Measurements from ENCODE around the gene P2RY6.

P2RY6 gene

DNA sequence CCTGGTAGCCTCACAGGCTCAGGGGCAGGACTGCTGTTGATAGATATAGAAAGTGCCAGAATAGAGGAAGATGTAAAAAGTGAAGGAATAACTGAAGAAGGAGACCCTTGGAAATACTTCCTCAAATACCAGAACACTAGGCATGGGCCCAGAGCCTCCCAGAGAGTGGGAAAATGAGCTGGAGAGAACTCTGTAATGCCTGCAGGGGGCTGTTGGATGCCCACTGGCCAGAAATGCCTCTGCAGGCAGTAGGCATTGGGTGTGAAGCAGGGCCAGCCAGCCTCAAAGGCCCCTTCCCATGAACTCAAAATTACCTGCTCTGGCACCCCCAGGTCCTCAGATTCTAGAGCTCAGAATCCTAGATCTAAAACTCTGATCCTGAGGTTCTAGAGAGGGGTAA is 38.9 kb upstream of the P2RY6 start:
- H3K27me3 ChIP-seq (replicated peaks): no peaks in the 10 kb centered on the region
- in situ Hi-C loops (cut with HindIII; ENCODE audit: low pct_ligation_motif_present, low sequenced_read_pairs): no loop called here
- H3K4me3 ChIP-seq (ENCODE audit: low read depth, low read length): no peak overlapping the region
- no peak overlapping the region for H3K27ac ChIP-seq
- TF ChIP-seq, protein P1, sequence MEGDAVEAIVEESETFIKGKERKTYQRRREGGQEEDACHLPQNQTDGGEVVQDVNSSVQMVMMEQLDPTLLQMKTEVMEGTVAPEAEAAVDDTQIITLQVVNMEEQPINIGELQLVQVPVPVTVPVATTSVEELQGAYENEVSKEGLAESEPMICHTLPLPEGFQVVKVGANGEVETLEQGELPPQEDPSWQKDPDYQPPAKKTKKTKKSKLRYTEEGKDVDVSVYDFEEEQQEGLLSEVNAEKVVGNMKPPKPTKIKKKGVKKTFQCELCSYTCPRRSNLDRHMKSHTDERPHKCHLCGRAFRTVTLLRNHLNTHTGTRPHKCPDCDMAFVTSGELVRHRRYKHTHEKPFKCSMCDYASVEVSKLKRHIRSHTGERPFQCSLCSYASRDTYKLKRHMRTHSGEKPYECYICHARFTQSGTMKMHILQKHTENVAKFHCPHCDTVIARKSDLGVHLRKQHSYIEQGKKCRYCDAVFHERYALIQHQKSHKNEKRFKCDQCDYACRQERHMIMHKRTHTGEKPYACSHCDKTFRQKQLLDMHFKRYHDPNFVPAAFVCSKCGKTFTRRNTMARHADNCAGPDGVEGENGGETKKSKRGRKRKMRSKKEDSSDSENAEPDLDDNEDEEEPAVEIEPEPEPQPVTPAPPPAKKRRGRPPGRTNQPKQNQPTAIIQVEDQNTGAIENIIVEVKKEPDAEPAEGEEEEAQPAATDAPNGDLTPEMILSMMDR (IDR thresholded peaks at IDR 0.05; ENCODE audit: low read depth, low read length, missing control alignments): no peak
- no peaks in the 10 kb centered on the region for H3K36me3 ChIP-seq (replicated peaks)
- DNase-seq: no peak

DNA sequence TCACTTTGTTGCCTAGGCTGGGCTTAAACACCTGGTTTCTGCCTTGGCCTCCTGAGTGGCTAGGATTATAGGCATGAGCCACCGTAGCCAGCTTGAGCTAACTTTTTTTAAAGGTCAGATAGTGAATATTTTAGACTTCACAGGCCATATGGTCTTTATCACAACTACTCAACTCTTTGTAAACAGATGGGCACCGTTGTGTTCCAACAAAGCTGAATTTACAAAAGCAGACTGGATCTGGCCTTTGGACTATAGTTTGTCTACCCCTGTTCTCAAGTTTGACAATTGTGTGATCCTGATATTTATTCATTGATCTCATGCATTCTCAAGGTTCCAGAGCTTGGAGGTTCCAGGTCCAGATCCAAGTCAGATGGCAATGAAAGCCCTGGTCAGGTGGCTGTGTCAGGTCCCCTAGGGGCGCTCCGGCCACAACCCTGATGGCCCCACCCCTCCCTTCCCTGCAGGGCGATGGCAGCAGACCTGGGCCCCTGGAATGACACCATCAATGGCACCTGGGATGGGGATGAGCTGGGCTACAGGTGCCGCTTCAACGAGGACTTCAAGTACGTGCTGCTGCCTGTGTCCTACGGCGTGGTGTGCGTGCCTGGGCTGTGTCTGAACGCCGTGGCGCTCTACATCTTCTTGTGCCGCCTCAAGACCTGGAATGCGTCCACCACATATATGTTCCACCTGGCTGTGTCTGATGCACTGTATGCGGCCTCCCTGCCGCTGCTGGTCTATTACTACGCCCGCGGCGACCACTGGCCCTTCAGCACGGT is 38.3 kb upstream of the P2RY6 start:
- Histone ChIP-seq H3K4me3 (ENCODE audit: low read depth, low read length) (no peak overlapping the region), H3K27ac (no peak overlapping the region), H3K36me3 (replicated peaks) (no peaks in the 10 kb centered on the region), H3K27me3 (replicated peaks) (no peaks in the 10 kb centered on the region)
- DNase-seq: no peak
- TF ChIP-seq, protein P1 (IDR thresholded peaks at IDR 0.05; ENCODE audit: low read depth, low read length, missing control alignments): no peak
- in situ Hi-C loops (cut with HindIII; ENCODE audit: low pct_ligation_motif_present, low sequenced_read_pairs): no loop called here

DNA sequence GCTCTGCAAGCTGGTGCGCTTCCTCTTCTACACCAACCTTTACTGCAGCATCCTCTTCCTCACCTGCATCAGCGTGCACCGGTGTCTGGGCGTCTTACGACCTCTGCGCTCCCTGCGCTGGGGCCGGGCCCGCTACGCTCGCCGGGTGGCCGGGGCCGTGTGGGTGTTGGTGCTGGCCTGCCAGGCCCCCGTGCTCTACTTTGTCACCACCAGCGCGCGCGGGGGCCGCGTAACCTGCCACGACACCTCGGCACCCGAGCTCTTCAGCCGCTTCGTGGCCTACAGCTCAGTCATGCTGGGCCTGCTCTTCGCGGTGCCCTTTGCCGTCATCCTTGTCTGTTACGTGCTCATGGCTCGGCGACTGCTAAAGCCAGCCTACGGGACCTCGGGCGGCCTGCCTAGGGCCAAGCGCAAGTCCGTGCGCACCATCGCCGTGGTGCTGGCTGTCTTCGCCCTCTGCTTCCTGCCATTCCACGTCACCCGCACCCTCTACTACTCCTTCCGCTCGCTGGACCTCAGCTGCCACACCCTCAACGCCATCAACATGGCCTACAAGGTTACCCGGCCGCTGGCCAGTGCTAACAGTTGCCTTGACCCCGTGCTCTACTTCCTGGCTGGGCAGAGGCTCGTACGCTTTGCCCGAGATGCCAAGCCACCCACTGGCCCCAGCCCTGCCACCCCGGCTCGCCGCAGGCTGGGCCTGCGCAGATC is 37.5 kb upstream of the P2RY6 start:
- in situ Hi-C loops (cut with HindIII; ENCODE audit: low pct_ligation_motif_present, low sequenced_read_pairs): no loop called here
- no peak overlapping the region for H3K27ac ChIP-seq
- H3K27me3 ChIP-seq (replicated peaks): no peaks in the 10 kb centered on the region
- no peak for DNase-seq
- no peak overlapping the region for H3K4me3 ChIP-seq (ENCODE audit: low read depth, low read length)
- no peaks in the 10 kb centered on the region for H3K36me3 ChIP-seq (replicated peaks)
- TF ChIP-seq, protein P1 (IDR thresholded peaks at IDR 0.05; ENCODE audit: low read depth, low read length, missing control alignments): no peak

DNA sequence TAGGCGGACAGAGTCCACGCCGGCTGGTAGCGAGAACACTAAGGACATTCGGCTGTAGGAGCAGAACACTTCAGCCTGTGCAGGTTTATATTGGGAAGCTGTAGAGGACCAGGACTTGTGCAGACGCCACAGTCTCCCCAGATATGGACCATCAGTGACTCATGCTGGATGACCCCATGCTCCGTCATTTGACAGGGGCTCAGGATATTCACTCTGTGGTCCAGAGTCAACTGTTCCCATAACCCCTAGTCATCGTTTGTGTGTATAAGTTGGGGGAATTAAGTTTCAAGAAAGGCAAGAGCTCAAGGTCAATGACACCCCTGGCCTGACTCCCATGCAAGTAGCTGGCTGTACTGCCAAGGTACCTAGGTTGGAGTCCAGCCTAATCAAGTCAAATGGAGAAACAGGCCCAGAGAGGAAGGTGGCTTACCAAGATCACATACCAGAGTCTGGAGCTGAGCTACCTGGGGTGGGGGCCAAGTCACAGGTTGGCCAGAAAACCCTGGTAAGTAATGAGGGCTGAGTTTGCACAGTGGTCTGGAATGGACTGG is 36.8 kb upstream of the P2RY6 start:
- DNase-seq: no peak
- no peaks in the 10 kb centered on the region for H3K36me3 ChIP-seq (replicated peaks)
- in situ Hi-C loops (cut with HindIII; ENCODE audit: low pct_ligation_motif_present, low sequenced_read_pairs): no loop called here
- TF ChIP-seq, protein P1 (IDR thresholded peaks at IDR 0.05; ENCODE audit: low read depth, low read length, missing control alignments): no peak
- H3K27me3 ChIP-seq (replicated peaks): no peaks in the 10 kb centered on the region
- H3K4me3 ChIP-seq (ENCODE audit: low read depth, low read length): no peak overlapping the region
- no peak overlapping the region for H3K27ac ChIP-seq

DNA sequence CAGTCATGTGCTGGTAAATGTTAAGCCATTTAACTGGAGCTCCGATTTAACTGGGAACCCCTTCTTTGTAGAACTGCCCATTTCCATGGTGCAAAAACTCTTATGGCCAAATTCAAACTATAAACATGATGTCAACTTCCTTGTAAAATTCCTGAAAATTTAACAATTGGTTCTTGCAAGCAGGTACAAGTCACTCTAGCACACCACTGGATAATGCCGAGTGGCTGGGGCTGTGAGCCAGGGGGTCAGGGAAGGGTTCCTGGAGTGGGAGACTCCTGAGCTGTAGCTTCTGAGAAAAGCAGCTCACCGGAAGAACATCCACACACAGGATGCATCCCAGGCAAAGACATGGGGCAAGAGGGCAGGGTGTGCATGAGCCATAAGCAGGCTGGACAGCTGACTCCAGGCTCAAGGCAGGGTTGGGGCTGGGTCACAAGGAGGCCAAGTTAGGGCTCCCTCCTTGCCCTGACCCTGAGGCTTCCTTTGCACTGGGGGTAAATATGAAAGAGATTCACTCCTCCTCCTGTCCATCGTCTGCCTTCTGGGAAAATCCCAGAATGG is 35.9 kb upstream of the P2RY6 start:
- TF ChIP-seq, protein P1 (IDR thresholded peaks at IDR 0.05; ENCODE audit: low read depth, low read length, missing control alignments): no peak
- H3K36me3 ChIP-seq (replicated peaks): no peaks in the 10 kb centered on the region
- no peaks in the 10 kb centered on the region for H3K27me3 ChIP-seq (replicated peaks)
- in situ Hi-C loops (cut with HindIII; ENCODE audit: low pct_ligation_motif_present, low sequenced_read_pairs): no loop called here
- no peak overlapping the region for H3K4me3 ChIP-seq (ENCODE audit: low read depth, low read length)
- H3K27ac ChIP-seq: no peak overlapping the region
- no peak for DNase-seq
